HepG2 (cell line): Measurements from ENCODE around the gene PLEKHA3. TPM values are rescaled to one million over a fixed set of nuclear protein-coding genes. Genes with fewer than 3 reads are reported as not detected.
A peak's percentile ranks its signal among the peaks of the same experiment; 100 is the strongest.

Experiments
- CEBPZ ChIP-seq: IDR thresholded peaks from 2 replicates; pipeline ENCODE4 v1.6.1; 2012; ENCODE audit warnings: low read length, improper control_type of control experiment
- ELK4 ChIP-seq: sonication (generic); formaldehyde crosslinking; IDR thresholded peaks from 2 replicates; pipeline ENCODE4 v1.9.0; 2021; ENCODE audit warnings: missing genetic modification reagents, borderline replicate concordance
- FOXK1 ChIP-seq: sonication (generic); formaldehyde crosslinking; IDR thresholded peaks from 2 replicates; pipeline ENCODE4 v1.4.0; 2020; ENCODE audit warnings: low read depth, missing genetic modification reagents, borderline replicate concordance
- FOXO1 ChIP-seq: sonication (generic); formaldehyde crosslinking; IDR thresholded peaks from 2 replicates; pipeline ENCODE4 v1.4.0; 2020; ENCODE audit warnings: missing genetic modification reagents
- HNRNPLL ChIP-seq: fragments of 200-400 bp; formaldehyde crosslinking; IDR thresholded peaks from 2 replicates; pipeline ENCODE4 v1.6.1; 2017; ENCODE audit warnings: mild to moderate bottlenecking, low read depth, low read length; ENCODE audit not compliant: poor library complexity, severe bottlenecking
- MIXL1 ChIP-seq: IDR thresholded peaks from 2 replicates; pipeline ENCODE4 v1.6.1; 2016
- NR2C2 ChIP-seq: sonication (generic); formaldehyde crosslinking; IDR thresholded peaks from 2 replicates; pipeline ENCODE4 v1.4.0; 2020; ENCODE audit warnings: missing genetic modification reagents, mild to moderate bottlenecking, moderate library complexity, borderline replicate concordance
- RERE ChIP-seq: IDR thresholded peaks from 2 replicates; pipeline ENCODE4 v1.6.1; 2016; ENCODE audit warnings: low read depth, missing genetic modification reagents, missing compliant biosample characterization
- SMARCC2 ChIP-seq: fragments of 450-650 bp; IDR thresholded peaks from 2 replicates; pipeline ENCODE4 v1.6.1; 2017; ENCODE audit warnings: antibody characterized with exemption, mild to moderate bottlenecking
- TBX2 ChIP-seq: sonication (generic); formaldehyde crosslinking; IDR thresholded peaks from 2 replicates; pipeline ENCODE4 v1.5.0; 2020; ENCODE audit warnings: missing genetic modification reagents, mild to moderate bottlenecking, borderline replicate concordance
- TEAD3 ChIP-seq: optimal IDR thresholded peaks from 2 replicates; pipeline ENCODE3; 2016; ENCODE audit warnings: borderline replicate concordance
- ZBTB10 ChIP-seq: sonication (generic); formaldehyde crosslinking; IDR thresholded peaks from 2 replicates; pipeline ENCODE4 v1.4.0; 2020; ENCODE audit warnings: missing genetic modification reagents, borderline replicate concordance
- ZMYM2 ChIP-seq: sonication (generic); formaldehyde crosslinking; IDR thresholded peaks from 2 replicates; pipeline ENCODE4 v1.8.0; 2022; ENCODE audit warnings: mild to moderate bottlenecking, missing genetic modification reagents
- ZNF17 ChIP-seq: sonication (generic); formaldehyde crosslinking; IDR thresholded peaks from 2 replicates; pipeline ENCODE4 v1.5.0; 2020; ENCODE audit warnings: mild to moderate bottlenecking, missing genetic modification reagents
- ZNF335 ChIP-seq: sonication (generic); formaldehyde crosslinking; IDR thresholded peaks from 2 replicates; pipeline ENCODE4 v1.4.0; 2020; ENCODE audit warnings: missing genetic modification reagents
- ZNF382 ChIP-seq: sonication (generic); formaldehyde crosslinking; IDR thresholded peaks from 2 replicates; pipeline ENCODE4 v1.5.0; 2020; ENCODE audit warnings: missing genetic modification reagents, mild to moderate bottlenecking, borderline replicate concordance
- polyA plus RNA-seq, 8 experiments: library from polyadenylated mRNA; depleted of rRNA in 3 of 8; stranded (reverse) in 7 of 8; unstranded in 1 of 8; fragments of >200 nt; fragmentation: Illumina TruSeq in 4 of 8; extraction: Trizol in 4 of 8; gene quantifications; 2 replicates each; pipeline versions ENCODE4 v1.2.1 to v1.2.3, GENCODE V29; 2011 to 2016; ENCODE audit warnings: low read depth in 4 of 8, missing spikeins in 1 of 8, mixed read lengths in 1 of 8; ENCODE audit not compliant: insufficient read depth in 1 of 8
- total RNA-seq, 5 experiments: library from RNA; depleted of rRNA; stranded (reverse); fragments of >200 nt; fragmentation: Illumina TruSeq; extraction: Trizol; gene quantifications; 2 replicates each; pipeline ENCODE4 v1.2.3, GENCODE V29; 2016; ENCODE audit warnings: low read depth in 1 of 5

PLEKHA3 gene
- total and polyA plus RNA-seq, 2 of the 13 experiments (the other 11 are each of a cell fraction or from before 2014, with no cell fraction given), result 11.7 to 23.1 TPM

- 0 out of 2 replicates have a peak, but pooled peaks have one; percentile 19 for TF ChIP-seq FOXO1 (CRISPR knock-in tag)
- TF ChIP-seq ZMYM2 (CRISPR knock-in tag), result peak; percentile 88
- TF ChIP-seq CEBPZ, result no peak
- no peak for TF ChIP-seq ZNF382 (CRISPR knock-in tag)
- peak; percentile 85 for TF ChIP-seq ZNF335 (CRISPR knock-in tag)
- TF ChIP-seq HNRNPLL, result peak; percentile 95
- TF ChIP-seq ZBTB10 (CRISPR knock-in tag), result peak; percentile 69; the same call in 1 of the 2 replicates
- peak; percentile 38 for TF ChIP-seq NR2C2 (CRISPR knock-in tag)
- no peak for TF ChIP-seq FOXK1 (CRISPR knock-in tag)
- TF ChIP-seq RERE (CRISPR knock-in tag), result 0 out of 2 replicates have a peak, but pooled peaks have one; percentile 35
- no peak for TF ChIP-seq SMARCC2
- peak; percentile 51; the same call in 1 of the 2 replicates for TF ChIP-seq MIXL1 (CRISPR knock-in tag)
- no peak for TF ChIP-seq ELK4 (CRISPR knock-in tag)
- TF ChIP-seq TBX2 (CRISPR knock-in tag), result peak; percentile 5
- TF ChIP-seq ZNF17 (CRISPR knock-in tag), result no peak
- peak; percentile 81 for TF ChIP-seq TEAD3 (CRISPR knock-in tag)
These were observed 1.6 kb upstream of the PLEKHA3 start, which contains the start of gene FKBP7 (continued) for GRCh38 chr2:178478439-178479274.
